Measurements from ENCODE around the gene PRM1. TPM values are rescaled to one million over a fixed set of nuclear protein-coding genes. Genes with fewer than 3 reads are reported as not detected.

Gene PRM1
- total RNA-seq, 2 donors from 2014 or later = 1.8 to 992 TPM

DNA sequence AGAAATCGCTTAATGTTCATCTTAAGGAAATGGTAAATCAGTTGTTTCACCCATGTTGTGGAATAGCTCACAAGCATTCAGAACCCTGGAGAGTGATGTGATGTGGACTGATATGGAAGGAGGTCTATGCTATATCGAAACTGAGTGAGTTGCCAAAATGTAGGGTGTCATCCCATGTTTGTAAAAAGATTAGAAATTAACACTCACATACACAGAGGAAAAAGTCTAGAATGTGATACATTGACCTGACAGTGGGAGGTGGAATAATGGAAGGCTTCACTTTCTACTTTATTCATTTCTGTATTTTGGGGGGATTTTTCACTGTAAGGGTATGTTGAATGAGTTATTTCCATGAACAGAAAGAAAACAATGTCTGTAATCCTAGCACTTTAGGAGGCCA, 4.7 kb upstream of the PRM1 start:
- DNase-seq (ENCODE audit: low spot score) = no peak
- Histone ChIP-seq H3K36me3 (no peaks in the 10 kb centered on the region), H3K9me3 (no peaks in the 10 kb centered on the region), H3K4me3 (no peak overlapping the region), H3K27me3 (replicated peaks; ENCODE audit: insufficient read depth) (no peaks in the 10 kb centered on the region), H3K27ac (no peak overlapping the region), H3K4me1 (replicated peaks) (no peaks in the 10 kb centered on the region)
- no peak for TF ChIP-seq POLR2A (IDR thresholded peaks at IDR 0.05)
- TF ChIP-seq, protein P1, sequence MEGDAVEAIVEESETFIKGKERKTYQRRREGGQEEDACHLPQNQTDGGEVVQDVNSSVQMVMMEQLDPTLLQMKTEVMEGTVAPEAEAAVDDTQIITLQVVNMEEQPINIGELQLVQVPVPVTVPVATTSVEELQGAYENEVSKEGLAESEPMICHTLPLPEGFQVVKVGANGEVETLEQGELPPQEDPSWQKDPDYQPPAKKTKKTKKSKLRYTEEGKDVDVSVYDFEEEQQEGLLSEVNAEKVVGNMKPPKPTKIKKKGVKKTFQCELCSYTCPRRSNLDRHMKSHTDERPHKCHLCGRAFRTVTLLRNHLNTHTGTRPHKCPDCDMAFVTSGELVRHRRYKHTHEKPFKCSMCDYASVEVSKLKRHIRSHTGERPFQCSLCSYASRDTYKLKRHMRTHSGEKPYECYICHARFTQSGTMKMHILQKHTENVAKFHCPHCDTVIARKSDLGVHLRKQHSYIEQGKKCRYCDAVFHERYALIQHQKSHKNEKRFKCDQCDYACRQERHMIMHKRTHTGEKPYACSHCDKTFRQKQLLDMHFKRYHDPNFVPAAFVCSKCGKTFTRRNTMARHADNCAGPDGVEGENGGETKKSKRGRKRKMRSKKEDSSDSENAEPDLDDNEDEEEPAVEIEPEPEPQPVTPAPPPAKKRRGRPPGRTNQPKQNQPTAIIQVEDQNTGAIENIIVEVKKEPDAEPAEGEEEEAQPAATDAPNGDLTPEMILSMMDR (IDR thresholded peaks at IDR 0.05) = no peak
- no peak for TF ChIP-seq POLR2AphosphoS5 (IDR thresholded peaks at IDR 0.05)
- intact Hi-C loops (cut with DNase I) = no loop called here
- 82% methylated on average over 2 of the region's 2 CpGs for whole genome bisulfite sequencing

DNA sequence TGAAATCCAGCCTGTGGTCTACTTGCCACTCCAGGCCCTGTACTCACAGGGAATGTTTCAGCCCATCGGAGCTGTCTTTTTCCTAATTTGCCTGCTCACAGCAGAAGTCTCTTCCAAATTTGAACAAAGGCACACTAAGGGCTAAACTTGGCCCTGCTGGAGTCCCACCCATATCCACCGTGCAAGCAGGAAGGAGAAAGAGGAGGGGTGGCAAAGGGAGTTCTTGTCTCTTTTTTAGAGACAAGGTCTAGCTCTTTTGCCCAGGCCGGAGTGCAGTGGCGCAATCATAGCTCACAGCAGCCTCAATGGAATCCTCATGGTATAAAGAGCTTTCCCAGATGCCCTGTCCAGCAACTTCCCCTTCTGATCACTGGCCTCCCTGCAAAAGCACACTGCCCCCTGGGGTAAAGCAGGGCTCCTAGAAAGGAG, 2.7 kb upstream of the PRM1 start:
- H3K4me3 ChIP-seq = no peak overlapping the region
- H3K36me3 ChIP-seq = no peaks in the 10 kb centered on the region
- H3K4me1 ChIP-seq (replicated peaks) = no peaks in the 10 kb centered on the region
- H3K27me3 ChIP-seq (replicated peaks; ENCODE audit: insufficient read depth) = no peaks in the 10 kb centered on the region
- no peak for DNase-seq (ENCODE audit: low spot score)
- no peak for TF ChIP-seq POLR2AphosphoS5 (IDR thresholded peaks at IDR 0.05)
- TF ChIP-seq, protein P1 (IDR thresholded peaks at IDR 0.05) = no peak
- no peak for TF ChIP-seq POLR2A (IDR thresholded peaks at IDR 0.05)
- intact Hi-C loops (cut with DNase I) = no loop called here
- no peaks in the 10 kb centered on the region for H3K9me3 ChIP-seq
- WGBS = 48% methylated on average over 4 of the region's 4 CpGs
- H3K27ac ChIP-seq = no peak overlapping the region

DNA sequence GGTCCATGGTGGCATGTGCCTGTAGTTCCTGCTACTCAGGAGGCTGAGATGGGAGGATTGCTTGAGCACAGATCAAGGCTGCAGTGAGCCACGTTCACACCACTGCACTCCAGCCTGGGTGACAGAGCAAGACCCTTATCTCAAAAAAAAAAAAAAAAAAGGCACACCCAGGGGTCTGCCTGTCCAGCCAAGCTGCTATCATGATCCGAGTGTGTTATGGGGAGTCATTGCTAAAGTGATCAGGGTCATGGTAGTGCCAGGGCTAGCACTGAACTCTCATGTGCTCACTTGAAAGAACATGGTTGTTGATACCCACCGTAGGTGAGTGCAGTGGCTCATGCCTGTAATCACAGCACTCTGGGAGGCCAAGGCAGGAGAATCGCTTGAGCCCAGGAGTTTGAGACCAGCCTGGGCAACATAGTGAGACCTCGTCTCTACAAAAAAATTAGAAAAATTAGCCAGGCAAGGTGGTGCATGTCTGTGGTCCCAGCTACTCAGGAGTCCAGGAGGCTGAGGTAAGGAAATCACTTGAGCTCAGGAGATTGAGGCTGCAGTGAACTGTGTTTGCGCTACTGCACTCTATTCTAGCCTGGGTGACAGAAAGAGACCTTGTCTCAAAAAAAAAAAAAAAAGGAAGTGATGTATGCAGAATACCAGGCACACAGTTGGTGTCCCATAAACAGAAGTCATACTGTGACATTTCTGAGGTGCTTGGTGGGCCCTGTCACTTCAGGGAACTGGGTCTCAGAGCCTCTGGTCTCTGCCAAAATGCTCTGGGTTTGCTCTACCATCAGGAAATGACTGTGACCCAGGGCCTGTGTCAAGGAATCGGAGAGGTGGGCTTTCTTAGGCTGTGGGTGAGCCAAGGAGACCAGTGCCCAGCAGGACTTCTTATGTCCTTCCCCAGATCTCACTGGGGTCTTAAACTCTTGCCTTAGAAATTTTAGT, 2.2 kb downstream of the PRM1 start:
- intact Hi-C loops (cut with DNase I) = no loop called here
- 87% methylated on average over 7 of the region's 7 CpGs for WGBS
- no peaks in the 10 kb centered on the region for H3K4me1 ChIP-seq (replicated peaks)
- DNase-seq (ENCODE audit: low spot score) = no peak
- H3K27ac ChIP-seq = no peak overlapping the region
- no peaks in the 10 kb centered on the region for H3K27me3 ChIP-seq (replicated peaks; ENCODE audit: insufficient read depth)
- no peak overlapping the region for H3K4me3 ChIP-seq
- H3K9me3 ChIP-seq = no peaks in the 10 kb centered on the region
- H3K36me3 ChIP-seq = no peaks in the 10 kb centered on the region
- TF ChIP-seq POLR2AphosphoS5 (IDR thresholded peaks at IDR 0.05) = no peak
- no peak for TF ChIP-seq POLR2A (IDR thresholded peaks at IDR 0.05)
- TF ChIP-seq, protein P1 (IDR thresholded peaks at IDR 0.05) = no peak

DNA sequence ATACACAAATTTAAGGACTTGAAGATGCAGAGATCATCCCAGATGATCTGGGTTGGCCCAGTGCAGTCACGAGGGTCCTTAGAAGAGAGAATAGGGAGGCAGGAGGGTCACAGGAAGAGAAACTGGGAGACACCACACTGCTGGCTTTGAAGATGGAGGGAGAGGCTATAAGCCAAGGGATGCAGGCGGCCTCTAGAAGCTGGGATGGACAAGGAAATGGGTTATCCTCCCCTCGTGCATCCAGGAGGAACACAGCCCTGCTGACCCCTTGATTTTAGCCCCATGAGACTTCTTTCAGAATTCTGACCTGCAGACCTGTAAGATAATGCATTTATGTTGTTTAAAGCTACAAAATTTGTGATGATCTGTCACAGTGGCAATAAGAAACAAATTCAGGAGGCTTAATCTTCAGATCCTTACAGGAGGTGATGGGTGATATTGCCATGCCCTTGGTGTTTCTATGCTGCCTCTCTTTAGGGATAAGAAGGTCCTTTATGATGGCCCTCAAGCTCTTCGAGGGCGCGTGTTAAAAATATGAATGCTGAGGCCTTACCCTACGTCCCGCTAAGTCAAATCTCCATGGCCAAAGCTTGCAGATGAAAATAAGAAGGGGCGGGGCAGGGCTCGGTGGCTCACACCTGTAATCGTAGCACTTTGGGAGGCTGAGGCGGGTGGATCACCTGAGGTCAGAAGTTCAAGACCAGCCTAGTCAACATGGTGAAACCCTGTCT, 3.4 kb downstream of the PRM1 start:
- no peak overlapping the region for H3K4me3 ChIP-seq
- WGBS = 90% methylated on average over 12 of the region's 12 CpGs
- intact Hi-C loops (cut with DNase I) = no loop called here
- no peaks in the 10 kb centered on the region for H3K9me3 ChIP-seq
- H3K27ac ChIP-seq = no peak overlapping the region
- DNase-seq (ENCODE audit: low spot score) = no peak
- H3K36me3 ChIP-seq = no peaks in the 10 kb centered on the region
- H3K27me3 ChIP-seq (replicated peaks; ENCODE audit: insufficient read depth) = no peaks in the 10 kb centered on the region
- TF ChIP-seq POLR2A (IDR thresholded peaks at IDR 0.05) (no peak), POLR2AphosphoS5 (IDR thresholded peaks at IDR 0.05) (no peak)
- TF ChIP-seq, protein P1 (IDR thresholded peaks at IDR 0.05) = no peak
- H3K4me1 ChIP-seq (replicated peaks) = no peaks in the 10 kb centered on the region

Measured in prostate gland (tissue), 2 donors.